SK-N-MC (cell line): Measurements from ENCODE around the gene CCNB3.

Experiments used
- EZH2 ChIP-seq: fragments of 200-600 bp; sonication (generic); IDR thresholded peaks from one replicate; pipeline ENCODE4 v1.6.1; 2017; ENCODE audit warnings: antibody characterized with exemption
- FOXP2 ChIP-seq: optimal IDR thresholded peaks from 2 replicates; pipeline ENCODE3; 2011; ENCODE audit warnings: mild to moderate bottlenecking, moderate library complexity; ENCODE audit not compliant: insufficient read depth; ENCODE audit errors: extremely low read length, control extremely low read depth

- TF ChIP-seq EZH2 (no peak), FOXP2 (no peak)
These were observed 3.7 kb upstream of the CCNB3 start, which contains the start of gene AKAP4 for GRCh38 chrX:50200907-50201306.
